Nephron (organoid): ENCODE measurements around the gene RDH14.
A peak's percentile ranks its signal among the peaks of the same experiment; 100 is the strongest.

Experiments
- H3K27ac Mint-ChIP-seq, 3 experiments: 2 replicates each; pipeline ENCODE4 v1.8.0; 2020; ENCODE audit warnings: mixed read lengths in 3 of 3, mild to moderate bottlenecking in 2 of 3, moderate library complexity in 1 of 3
- H3K27me3 Mint-ChIP-seq: 2 replicates; pipeline ENCODE4 v1.8.0; 2021; ENCODE audit warnings: low read depth, mild to moderate bottlenecking, moderate library complexity, mixed read lengths
- H3K36me3 Mint-ChIP-seq: 2 replicates; pipeline ENCODE4 v1.8.0; 2020; ENCODE audit warnings: low read depth, mixed read lengths
- H3K4me1 Mint-ChIP-seq: 2 replicates; pipeline ENCODE4 v1.8.0; 2020; ENCODE audit warnings: mixed read lengths
- H3K4me3 Mint-ChIP-seq, 3 experiments: 2 replicates each; pipeline ENCODE4 v1.8.0; 2020; ENCODE audit warnings: mild to moderate bottlenecking in 3 of 3, mixed read lengths in 3 of 3, moderate library complexity in 2 of 3
- H3K9me3 Mint-ChIP-seq: 2 replicates; pipeline ENCODE4 v1.8.0; 2020; ENCODE audit warnings: mixed read lengths
- TF ChIP-seq, protein P1 (sequence below), 3 experiments: fragments of 200-600 bp; sonication (generic); IDR thresholded peaks; one replicate each; pipeline ENCODE4 v1.5.0; 2021; ENCODE audit warnings: antibody characterized with exemption in 3 of 3; ENCODE audit not compliant: unreplicated experiment in 3 of 3

The RDH14 gene

DNA sequence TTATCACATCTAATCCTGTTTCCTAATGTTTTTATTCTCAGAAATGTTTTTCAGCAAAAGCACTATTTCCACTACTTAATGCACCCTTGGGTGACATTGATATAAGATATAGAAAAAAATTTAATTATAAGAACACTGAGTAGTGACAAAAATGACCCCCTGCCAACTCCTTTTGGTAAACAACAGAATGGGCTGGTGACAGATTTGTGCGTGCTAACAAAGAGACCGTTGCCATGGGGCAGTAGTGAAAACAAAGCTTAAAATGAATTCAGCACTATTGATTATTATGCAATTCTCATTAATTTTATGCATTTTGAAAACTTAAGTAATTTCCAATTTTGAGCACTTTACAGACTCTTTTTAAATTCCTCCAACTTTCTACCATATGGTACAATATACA is 33.1 kb downstream of the RDH14 start:
- H3K36me3 Mint-ChIP-seq = no peaks in the 10 kb centered on the region
- peaks cover 11% of the 10 kb centered on the region for H3K27me3 Mint-ChIP-seq
- no peaks in the 10 kb centered on the region for H3K9me3 Mint-ChIP-seq
- TF ChIP-seq, protein P1, sequence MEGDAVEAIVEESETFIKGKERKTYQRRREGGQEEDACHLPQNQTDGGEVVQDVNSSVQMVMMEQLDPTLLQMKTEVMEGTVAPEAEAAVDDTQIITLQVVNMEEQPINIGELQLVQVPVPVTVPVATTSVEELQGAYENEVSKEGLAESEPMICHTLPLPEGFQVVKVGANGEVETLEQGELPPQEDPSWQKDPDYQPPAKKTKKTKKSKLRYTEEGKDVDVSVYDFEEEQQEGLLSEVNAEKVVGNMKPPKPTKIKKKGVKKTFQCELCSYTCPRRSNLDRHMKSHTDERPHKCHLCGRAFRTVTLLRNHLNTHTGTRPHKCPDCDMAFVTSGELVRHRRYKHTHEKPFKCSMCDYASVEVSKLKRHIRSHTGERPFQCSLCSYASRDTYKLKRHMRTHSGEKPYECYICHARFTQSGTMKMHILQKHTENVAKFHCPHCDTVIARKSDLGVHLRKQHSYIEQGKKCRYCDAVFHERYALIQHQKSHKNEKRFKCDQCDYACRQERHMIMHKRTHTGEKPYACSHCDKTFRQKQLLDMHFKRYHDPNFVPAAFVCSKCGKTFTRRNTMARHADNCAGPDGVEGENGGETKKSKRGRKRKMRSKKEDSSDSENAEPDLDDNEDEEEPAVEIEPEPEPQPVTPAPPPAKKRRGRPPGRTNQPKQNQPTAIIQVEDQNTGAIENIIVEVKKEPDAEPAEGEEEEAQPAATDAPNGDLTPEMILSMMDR (IDR thresholded peaks at IDR 0.05; ENCODE audit: unreplicated experiment in 3 of 3) = no peak
- no peak overlapping the region for H3K4me3 Mint-ChIP-seq
- peaks cover 19% of the 10 kb centered on the region for H3K4me1 Mint-ChIP-seq
- H3K27ac Mint-ChIP-seq = no peak overlapping the region

DNA sequence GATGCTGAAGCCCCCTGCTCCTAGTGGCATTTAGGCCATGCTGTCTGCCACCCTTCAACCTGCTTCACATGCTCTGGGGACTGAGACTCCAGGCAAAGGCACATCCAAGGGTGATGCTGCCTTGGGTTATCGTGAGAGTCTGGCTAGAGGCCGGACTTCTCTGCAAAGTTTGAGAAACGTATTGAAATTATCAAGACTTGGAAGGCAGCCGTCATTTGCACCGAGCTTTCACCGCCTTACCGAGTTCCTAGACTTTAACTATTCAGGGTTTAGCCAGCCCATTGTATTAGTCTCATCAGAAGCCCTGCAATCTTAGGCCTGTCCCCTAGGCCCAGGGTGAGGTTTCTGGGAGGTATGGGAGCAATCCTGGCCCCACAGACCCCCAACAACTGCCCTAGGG is 34.0 kb downstream of the RDH14 start:
- H3K4me3 Mint-ChIP-seq = no peak overlapping the region
- H3K27me3 Mint-ChIP-seq = peaks cover 12% of the 10 kb centered on the region
- peaks cover 28% of the 10 kb centered on the region for H3K4me1 Mint-ChIP-seq
- TF ChIP-seq, protein P1 (IDR thresholded peaks at IDR 0.05; ENCODE audit: unreplicated experiment in 3 of 3) = no peak
- no peaks in the 10 kb centered on the region for H3K9me3 Mint-ChIP-seq
- no peaks in the 10 kb centered on the region for H3K36me3 Mint-ChIP-seq
- H3K27ac Mint-ChIP-seq = peak overlapping the region in 2 of 3 experiments; percentile 20 to 48

DNA sequence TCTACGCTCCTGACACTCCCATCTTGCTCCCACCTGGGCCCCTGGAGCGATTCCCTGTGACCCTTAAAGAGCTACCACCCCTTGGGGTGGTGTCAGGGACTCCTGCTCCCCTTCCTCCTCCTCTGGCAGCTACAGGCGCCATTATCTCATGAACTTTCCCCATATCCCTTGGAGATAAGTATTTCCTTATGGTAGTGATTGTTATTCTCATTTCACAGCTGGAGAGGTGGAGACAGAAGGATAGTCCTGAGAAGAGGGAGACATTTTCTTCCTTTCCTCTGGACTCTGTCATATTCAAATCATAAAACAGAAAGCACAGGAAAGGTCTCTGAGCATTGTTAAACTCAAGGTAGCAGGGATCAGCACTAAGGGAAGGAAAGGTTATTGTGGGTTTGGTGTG is 34.6 kb downstream of the RDH14 start:
- Mint-ChIP-seq H3K4me1 (peaks cover 30% of the 10 kb centered on the region), H3K36me3 (no peaks in the 10 kb centered on the region), H3K4me3 (no peak overlapping the region), H3K9me3 (no peaks in the 10 kb centered on the region), H3K27ac (peak overlapping the region in 2 of 3 experiments; percentile 20 to 21), H3K27me3 (peaks cover 12% of the 10 kb centered on the region)
- TF ChIP-seq, protein P1 (IDR thresholded peaks at IDR 0.05; ENCODE audit: unreplicated experiment in 3 of 3) = no peak

DNA sequence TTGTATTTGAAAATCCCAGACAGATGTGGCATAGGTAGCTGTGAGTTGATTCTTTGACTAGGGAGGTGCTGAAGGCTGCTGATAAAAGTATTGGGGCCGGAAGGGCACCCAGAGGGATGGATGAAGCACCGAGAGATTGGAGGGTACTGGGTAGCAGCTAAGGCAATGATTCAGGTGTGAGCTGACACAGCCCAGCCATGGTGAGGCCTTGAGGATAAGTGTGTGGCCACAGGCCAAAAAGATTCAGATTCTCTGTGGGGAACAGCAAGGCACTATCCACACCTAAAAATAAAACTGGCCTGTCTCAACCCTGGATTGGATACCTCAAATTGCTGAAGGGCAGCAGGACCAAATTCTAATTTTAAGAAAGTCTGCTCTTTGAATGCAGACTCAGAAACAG is 35.2 kb downstream of the RDH14 start:
- Mint-ChIP-seq H3K4me1 (peaks cover 36% of the 10 kb centered on the region), H3K36me3 (no peaks in the 10 kb centered on the region), H3K4me3 (no peak overlapping the region), H3K27ac (no peak overlapping the region), H3K27me3 (peaks cover 11% of the 10 kb centered on the region), H3K9me3 (no peaks in the 10 kb centered on the region)
- TF ChIP-seq, protein P1 (IDR thresholded peaks at IDR 0.05; ENCODE audit: unreplicated experiment in 3 of 3) = no peak

DNA sequence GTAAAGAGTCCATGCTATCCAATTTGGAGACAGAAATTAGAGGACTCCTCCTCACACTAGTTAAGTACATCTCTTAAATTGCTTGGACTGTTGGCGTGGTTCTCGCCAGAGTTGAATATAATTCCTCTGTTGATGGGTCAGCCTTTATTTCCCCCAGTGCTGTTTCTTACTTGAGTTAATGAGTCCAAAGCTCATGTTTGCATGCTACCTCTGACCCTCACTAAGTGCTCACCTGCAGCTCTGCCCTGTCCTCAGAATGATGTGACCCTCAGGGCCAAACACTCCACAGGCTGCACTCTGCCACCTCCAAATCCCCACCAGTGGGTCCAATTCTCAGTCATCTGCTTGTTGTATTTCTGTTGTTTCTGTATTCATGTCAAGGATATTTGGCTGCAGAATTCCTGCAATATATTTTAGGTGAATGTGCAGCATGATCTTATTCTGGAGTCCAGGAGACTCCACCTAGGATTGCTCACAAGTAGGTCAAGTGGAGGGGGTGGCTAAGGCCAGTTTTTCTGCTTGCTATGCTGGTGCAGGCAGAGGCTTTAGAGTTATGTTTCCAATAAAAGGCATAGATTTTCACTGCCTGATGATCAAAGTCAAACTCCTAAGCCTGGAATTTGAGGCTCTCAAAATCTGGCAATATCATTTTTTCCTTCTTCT is 37.8 kb downstream of the RDH14 start:
- Mint-ChIP-seq H3K36me3 (no peaks in the 10 kb centered on the region), H3K4me1 (peaks cover 54% of the 10 kb centered on the region), H3K4me3 (no peak overlapping the region), H3K9me3 (no peaks in the 10 kb centered on the region), H3K27me3 (peaks cover 15% of the 10 kb centered on the region), H3K27ac (peak overlapping the region; percentile 4 to 66 (median 42))
- TF ChIP-seq, protein P1 (IDR thresholded peaks at IDR 0.05; ENCODE audit: unreplicated experiment in 3 of 3) = no peak
